Measurements from ENCODE around the gene KNDC1. TPM values are rescaled to one million over a fixed set of nuclear protein-coding genes. Genes with fewer than 3 reads are reported as not detected.

Gene KNDC1
- total RNA-seq, 4 donors from 2014 or later: under 0.01 to 12.5 (median 5.3) TPM

DNA sequence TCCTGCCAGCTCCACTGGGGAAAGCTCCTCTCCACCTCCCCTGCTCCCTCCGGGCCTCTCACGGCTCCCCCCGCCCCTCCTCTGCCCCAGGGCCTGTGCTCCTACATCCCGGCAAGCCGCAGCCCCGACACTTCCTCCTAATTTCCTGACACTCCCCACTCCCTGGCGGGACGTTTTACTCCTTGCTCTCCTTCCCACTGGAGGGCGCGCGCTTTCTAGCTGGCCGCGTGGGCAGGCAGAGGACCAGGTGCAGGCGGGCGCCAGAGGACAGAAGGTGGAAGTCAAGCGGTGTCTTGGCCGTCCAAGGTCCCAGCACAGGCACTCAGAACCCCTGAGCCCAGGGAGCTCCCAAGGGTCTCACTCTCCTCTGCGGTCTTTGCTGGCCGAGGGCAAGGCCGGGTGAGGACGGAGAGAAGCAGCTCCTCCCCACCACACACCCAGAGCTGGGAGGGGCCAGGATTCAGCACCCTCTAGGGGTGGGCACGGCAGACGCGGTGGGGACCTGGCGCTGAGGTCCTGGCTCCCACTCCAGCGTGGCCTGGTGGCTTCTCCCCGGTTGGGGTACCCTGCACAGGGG is 97.6 kb downstream of the KNDC1 start:
- Histone ChIP-seq H3K36me3 (no peaks in the 10 kb centered on the region), H3K9me3 (no peaks in the 10 kb centered on the region), H3K27me3 (no peaks in the 10 kb centered on the region), H3K4me3 (peak overlapping the region; percentile 6 to 17), H3K4me1 (peaks cover 0 to 5% of the 10 kb centered on the region in 2 donors), H3K27ac (no peak overlapping the region)
- intact Hi-C loops (cut with DNase I; ENCODE audit: low total_unique reads): no loop called here
- peak; percentile 42 to 48 for DNase-seq
- TF ChIP-seq, protein P1, sequence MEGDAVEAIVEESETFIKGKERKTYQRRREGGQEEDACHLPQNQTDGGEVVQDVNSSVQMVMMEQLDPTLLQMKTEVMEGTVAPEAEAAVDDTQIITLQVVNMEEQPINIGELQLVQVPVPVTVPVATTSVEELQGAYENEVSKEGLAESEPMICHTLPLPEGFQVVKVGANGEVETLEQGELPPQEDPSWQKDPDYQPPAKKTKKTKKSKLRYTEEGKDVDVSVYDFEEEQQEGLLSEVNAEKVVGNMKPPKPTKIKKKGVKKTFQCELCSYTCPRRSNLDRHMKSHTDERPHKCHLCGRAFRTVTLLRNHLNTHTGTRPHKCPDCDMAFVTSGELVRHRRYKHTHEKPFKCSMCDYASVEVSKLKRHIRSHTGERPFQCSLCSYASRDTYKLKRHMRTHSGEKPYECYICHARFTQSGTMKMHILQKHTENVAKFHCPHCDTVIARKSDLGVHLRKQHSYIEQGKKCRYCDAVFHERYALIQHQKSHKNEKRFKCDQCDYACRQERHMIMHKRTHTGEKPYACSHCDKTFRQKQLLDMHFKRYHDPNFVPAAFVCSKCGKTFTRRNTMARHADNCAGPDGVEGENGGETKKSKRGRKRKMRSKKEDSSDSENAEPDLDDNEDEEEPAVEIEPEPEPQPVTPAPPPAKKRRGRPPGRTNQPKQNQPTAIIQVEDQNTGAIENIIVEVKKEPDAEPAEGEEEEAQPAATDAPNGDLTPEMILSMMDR (IDR thresholded peaks at IDR 0.05): peak; percentile 4 to 38 (median 24)
- TF ChIP-seq POLR2A (IDR thresholded peaks at IDR 0.05): no peak

- TF ChIP-seq, protein P1 (IDR thresholded peaks at IDR 0.05): no peak
- no peak for TF ChIP-seq POLR2A (IDR thresholded peaks at IDR 0.05)
- Histone ChIP-seq H3K9me3 (no peaks in the 10 kb centered on the region), H3K4me3 (no peak overlapping the region), H3K27ac (peak overlapping the region in 1 of 2 donors; percentile 7), H3K4me1 (peaks cover 0 to 8% of the 10 kb centered on the region in 2 donors), H3K36me3 (no peaks in the 10 kb centered on the region), H3K27me3 (no peaks in the 10 kb centered on the region)
- intact Hi-C loops (cut with DNase I; ENCODE audit: low total_unique reads): no loop called here
- DNase-seq: no peak
Observed at GRCh38 chr10:133258066-133258817, 98.2 kb downstream of the KNDC1 start.

- H3K4me3 ChIP-seq: no peak overlapping the region
- intact Hi-C loops (cut with DNase I; ENCODE audit: low total_unique reads): no loop called here
- DNase-seq: peak; percentile 57 to 69
- no peaks in the 10 kb centered on the region for H3K9me3 ChIP-seq
- H3K27ac ChIP-seq: peak overlapping the region in 1 of 2 donors; percentile 7
- H3K27me3 ChIP-seq: no peaks in the 10 kb centered on the region
- TF ChIP-seq POLR2A (IDR thresholded peaks at IDR 0.05): no peak
- TF ChIP-seq, protein P1 (IDR thresholded peaks at IDR 0.05): no peak
- no peaks in the 10 kb centered on the region for H3K36me3 ChIP-seq
- H3K4me1 ChIP-seq: peaks cover 0 to 8% of the 10 kb centered on the region in 2 donors
Observed at GRCh38 chr10:133258818-133259601, 99.0 kb downstream of the KNDC1 start.

DNA sequence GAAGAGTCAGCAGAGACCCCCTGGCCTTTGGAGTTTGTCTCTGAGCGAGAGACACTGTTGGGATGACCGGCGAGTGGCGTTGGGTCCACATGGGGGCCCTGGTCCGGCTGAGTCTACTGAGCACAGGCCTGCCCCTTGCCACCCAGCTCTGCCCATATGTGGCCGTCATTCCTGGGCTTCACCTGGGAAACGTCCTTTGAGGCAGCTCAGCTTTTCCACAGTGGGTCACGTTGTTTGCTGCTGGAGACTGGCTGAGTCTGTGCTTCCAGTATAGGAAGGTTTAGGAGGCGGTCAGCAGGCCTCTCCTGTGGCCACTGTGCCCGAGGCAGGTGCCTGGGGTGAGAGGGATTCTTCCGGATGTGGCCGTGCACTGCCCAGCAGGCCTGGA is 99.6 kb downstream of the KNDC1 start:
- DNase-seq: no peak
- Histone ChIP-seq H3K9me3 (no peaks in the 10 kb centered on the region), H3K36me3 (no peaks in the 10 kb centered on the region), H3K27ac (no peak overlapping the region), H3K4me3 (no peak overlapping the region), H3K27me3 (no peaks in the 10 kb centered on the region), H3K4me1 (peaks cover 0 to 8% of the 10 kb centered on the region in 2 donors)
- intact Hi-C loops (cut with DNase I; ENCODE audit: low total_unique reads): no loop called here
- TF ChIP-seq POLR2A (IDR thresholded peaks at IDR 0.05): no peak
- TF ChIP-seq, protein P1 (IDR thresholded peaks at IDR 0.05): no peak
